ENCODE results near the gene C11orf65.

Gene C11orf65, protein sequence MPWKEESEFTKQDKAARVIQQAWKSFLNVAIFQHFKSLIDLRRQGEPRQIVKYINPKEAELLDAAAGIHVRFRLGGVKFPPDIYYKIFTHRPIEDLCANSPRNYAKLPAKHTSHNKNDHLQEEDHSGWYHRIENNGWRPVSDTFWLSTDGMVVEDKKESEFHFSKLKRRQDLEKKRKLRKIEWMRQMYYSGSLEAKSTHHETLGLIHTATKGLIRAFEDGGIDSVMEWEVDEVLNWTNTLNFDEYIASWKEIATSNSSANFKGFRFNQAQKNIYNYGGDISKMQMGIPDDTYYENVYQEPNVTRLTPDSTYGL

DNA sequence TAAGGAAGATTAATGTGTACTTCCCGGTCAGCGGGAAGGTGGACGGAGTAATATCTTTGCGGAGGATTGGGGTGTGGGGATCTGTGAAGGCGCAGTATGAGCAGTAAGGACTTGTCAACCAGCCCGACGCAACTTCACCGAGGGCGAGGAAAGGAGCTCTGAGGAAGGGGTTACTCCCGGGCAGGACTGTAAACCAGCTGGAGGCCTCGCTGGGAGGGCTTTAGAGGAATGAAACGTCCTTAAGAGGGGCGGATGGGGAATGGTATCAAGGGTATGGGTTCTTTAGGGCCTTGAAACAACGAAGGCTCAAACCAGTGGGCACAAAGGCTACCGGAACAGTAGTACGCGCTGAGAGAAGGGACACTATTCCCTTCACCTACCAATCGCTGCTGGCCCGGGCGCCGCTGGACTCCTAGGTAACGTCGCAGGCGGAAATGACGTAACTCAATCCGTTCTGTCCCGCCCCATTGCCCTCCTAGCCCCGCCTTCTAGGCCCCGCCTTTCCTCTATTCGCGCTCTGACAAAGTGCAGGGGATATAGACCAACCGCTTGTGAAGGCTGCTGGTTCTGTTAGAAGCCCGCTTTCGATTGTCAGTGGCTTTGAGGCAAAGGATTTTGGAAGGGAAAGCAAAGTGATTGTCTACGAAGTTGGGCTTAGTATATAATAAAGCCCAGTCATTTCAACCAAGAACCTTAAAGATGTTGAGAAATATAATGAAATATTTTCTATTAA, at the start of gene C11orf65:
C11orf65 (minus strand) TSS at position 439 of the 733 bp plus-strand sequence. CDS start 5,970 bp downstream, outside the sequence.
- DNase-seq = peak; percentile 97

DNA sequence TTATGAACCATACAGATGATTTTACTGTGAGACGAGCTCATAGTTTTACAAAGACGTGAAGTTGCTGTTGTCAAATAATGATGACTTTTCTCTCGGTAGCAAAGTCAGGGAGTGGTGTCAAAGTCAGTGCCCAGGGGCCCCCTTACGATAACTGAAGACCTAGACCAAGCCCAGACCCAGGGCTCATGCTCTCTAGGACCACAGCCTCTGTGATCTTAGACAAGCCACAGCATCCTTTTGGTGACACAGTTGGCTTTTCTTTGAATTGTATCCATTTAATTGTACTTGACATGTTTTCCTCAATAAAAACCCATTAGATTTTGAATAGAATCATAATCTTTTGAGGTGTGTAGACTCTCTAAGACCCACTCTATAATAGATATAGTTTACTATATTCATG, 48.8 kb upstream of the C11orf65 start:
- no peak for DNase-seq

DNA sequence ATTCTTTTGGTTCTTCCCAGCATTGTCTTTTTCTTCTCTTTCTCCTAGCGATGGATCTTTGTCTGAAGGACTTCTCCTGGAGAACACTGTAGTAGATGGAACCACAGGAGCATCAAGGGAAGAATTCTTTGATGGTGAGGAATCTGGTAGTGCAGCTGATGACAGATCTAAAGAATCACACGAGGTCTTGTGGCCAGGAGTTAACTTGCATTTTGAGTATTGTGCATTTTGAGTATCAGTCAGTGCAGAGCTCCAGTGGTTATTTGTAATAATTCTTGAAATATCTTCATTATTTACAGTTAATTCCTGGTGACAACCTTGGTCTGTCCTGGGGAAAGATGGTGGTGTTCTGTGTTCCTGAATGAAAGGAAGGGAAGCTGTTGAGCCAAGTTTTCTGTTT, 45.4 kb upstream of the C11orf65 start:
- DNase-seq = no peak

DNA sequence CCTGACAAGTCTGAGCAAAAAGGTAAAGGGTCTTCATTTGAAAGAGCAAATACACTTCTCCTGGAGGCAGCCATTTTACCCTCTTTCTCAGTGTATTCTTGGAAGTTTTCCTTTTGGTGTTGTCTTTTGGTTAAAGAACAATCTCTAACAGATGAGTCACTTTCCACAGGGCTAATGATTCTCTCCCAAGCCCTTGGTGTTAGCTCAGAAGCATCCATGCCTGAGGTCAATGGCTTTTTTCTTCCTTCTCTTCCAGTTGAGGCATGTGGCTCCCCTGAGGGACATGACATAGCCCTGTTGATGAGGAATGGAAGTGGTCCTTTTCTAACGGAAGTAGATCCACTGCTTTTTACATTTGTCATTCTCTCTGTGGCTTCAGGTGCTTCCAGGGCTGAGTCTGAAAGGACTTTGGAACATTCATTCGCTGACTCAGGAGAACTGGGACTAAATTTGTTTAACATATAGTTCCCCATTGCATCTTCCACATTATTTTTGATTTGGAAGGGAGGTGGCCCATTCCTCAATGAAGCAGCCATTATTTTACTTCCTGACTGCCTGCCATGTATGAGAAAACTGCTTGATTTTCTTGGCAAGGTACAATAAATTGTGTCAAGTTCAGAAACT, 44.6 kb upstream of the C11orf65 start:
- peak; percentile 61 for DNase-seq

DNA sequence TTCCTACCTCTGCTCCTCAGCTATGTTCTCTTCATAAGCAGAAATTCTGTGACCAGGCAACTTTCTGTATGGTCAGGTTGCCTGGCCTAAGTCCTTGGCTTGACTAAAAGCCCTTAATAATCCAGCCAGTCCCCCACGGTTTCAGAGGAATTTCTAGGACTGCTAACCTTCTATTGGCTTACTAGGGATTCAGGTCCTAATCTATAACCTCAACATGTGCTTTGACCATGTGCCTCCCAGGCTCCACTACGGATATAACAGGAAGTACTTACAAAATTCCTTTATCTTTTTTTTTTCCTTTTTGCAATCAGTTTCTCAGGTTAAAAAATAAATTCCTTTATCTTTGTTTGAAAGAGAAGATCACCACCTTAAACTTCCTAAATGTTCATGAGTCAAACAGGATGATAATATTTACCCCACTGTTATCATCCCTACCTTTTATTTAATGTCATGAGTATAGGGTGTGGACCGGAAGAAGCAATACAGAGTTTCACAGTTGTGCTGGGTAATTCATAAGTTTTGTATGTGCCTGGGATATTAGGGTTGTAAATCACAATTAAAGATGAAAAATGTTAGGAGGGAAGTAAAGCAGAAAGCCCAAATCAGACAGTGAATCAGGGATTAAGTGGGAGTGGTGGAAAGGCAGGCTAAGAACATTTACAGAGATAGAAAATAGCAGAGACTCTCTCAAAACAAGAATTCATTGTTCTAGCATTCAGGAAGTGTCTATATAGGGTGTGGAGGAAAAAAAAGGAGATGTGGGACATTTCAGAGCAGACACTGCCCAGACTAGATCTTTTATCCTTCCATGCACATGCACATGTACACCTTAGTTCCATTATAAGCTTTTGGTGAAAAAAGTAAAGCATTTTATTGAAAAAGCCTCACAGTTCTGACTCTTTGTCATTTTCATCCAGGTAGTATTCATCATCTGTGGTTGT, 41.6 kb upstream of the C11orf65 start:
- no peak for DNase-seq

DNA sequence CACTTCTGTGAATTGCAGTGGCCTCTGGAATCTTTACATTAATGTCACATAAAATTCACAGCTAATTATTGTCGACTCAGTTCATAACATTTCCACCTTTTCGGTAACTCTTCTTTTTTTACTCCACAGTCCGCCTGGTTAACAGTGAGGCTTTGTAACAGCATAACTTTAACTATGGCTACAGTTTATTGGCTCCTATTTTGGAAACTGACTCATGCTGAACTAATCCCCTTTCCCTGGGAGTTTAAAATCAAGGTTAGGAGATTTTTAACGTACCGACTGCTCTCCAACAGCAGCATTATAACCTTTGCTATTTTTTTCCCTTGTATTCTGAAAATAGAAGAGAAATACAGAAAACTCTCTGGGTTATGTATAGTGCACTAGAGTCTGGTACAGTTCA, 34.1 kb upstream of the C11orf65 start:
- DNase-seq = peak; percentile 27

DNA sequence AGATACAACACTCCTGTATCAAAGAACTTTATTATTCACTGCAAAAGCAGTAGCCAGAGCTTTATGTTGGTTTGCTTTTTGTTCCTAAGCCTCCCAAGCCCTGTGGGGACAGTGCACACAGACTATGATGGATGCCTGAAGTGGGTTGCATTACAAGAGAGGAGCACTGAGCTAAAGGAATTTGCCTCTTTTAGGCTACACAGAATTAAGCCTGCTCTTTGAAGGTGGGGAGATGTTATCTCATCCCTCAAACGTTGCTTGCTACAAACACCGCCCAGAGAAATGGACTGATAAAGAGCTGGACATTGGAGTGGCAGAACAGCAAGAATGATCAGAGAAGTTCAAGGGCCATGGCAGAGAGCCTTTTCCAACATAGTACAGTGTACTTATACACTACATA, 33.4 kb upstream of the C11orf65 start:
- DNase-seq = no peak

DNA sequence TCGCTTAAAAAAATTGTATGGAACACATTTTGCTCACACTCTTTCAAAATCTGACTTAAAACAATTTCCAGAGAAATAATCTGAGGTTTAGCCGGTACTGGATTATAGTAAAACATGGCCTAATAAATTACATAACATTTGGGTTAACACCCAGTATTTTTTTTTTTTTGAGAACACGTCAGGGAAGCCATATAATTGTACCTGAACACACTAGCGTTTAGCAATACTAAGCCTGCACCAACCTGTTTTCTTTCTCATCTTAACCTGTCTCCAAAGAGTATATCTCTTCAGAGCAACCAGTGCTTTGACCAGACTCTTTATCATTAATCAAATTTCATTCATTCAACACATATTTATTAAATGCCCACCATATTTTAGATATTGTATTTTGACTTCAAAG, 32.8 kb upstream of the C11orf65 start:
- no peak for DNase-seq

DNA sequence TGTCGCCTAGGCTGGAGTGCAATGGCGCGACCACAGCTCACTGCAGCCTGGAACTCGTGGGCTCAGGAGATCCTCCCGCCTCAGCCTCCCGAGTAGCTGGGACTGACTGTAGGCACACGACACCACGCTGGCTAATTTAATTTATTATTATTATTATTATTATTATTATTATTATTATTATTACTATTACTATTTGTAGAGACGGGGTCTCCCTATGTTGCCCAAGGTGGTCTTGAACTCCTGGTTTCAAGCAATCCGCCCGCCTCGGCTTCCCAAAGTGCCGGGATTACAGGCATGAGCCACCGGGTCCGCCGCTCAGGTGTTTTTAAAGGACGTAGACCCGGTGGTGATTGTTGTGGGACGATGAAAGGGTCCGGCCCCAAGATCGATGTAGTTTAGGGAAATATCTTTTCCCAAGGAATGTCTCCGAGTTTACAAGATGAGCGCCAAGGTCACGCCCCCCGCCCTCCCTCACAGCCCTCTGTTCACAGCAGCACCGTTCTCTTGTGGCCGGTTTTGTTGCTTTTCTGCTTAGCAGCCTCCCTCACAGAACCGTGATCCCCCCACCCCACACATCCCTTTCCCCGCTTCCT, 31.6 kb upstream of the C11orf65 start:
- no peak for DNase-seq

DNA sequence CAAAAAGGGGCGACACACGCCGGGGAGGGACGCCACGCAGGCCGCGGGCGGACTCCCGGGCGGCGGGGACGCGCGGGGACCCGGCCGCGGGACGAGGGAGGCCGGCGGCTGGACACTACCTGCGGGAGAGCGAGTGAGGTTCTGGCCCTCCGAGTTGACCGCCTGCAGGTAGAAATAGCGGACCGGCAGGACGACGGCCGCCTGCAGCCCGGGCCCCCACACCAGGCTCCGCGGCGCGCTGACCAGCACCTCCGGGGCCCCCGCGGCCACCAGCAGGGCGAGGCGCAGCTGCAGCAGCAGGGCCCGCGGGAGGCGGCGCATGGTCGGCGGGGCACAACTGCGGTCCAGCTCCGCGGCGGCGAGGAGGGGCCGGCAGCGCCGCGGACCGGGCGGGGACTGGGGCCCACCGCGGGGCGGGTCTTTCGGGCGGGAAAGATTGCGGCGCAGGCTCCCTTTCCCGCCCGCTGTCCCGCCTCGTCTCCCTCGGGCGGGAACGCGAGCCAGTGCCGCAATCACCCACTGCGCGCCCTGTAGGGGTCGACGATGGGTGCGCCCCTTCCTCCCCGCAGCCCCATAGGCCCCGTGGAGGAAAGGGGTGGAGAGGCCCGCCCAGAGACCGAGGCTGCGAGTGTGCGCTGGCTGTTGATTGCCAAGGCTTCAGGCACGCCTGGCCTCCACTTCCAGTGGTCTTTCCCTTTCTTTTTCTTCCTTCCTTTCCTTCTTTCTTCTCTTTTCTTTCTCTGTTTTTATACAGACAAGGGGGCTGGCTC, 30.9 kb upstream of the C11orf65 start, which contains the start of gene POGLUT3:
POGLUT3 (minus strand) TSS at position 339 of the 770 bp plus-strand sequence; CDS start at position 321, 18 bp downstream.
- DNase-seq = peak; percentile 64

DNA sequence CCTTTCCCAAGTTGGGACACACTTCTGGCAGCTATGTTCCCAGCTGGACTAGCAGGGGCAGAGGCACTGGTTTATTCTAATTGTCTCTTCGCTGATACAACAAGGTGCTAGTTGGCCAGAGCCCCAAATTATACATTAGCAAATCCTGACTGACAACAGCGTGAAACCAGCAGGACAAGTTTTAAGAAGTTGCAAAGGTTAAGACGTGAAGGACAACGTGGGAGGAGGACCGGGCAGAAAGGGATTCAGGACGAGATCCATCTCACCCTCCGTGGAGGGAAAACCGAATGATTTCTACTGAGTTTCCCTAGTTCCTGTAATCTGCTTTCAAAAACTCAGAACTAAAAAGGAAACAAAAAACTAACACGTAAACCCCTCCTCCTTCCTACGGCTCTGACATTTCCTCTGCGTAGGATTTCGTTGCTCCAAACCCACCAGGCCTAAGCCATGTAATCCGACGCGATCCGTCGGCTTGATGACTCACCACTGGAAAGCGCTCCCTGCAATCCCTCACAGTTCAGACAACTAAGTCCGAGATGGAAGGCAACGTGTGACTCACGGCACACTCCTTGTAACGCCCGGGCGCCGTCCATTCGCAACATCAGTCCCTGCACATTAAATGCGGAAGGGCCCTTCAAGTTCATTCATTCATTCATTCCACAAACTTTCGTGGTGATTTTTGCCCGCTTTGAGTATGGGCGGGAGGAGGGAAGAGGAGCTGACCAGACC, 30.2 kb upstream of the C11orf65 start:
- peak; percentile 99 for DNase-seq

DNA sequence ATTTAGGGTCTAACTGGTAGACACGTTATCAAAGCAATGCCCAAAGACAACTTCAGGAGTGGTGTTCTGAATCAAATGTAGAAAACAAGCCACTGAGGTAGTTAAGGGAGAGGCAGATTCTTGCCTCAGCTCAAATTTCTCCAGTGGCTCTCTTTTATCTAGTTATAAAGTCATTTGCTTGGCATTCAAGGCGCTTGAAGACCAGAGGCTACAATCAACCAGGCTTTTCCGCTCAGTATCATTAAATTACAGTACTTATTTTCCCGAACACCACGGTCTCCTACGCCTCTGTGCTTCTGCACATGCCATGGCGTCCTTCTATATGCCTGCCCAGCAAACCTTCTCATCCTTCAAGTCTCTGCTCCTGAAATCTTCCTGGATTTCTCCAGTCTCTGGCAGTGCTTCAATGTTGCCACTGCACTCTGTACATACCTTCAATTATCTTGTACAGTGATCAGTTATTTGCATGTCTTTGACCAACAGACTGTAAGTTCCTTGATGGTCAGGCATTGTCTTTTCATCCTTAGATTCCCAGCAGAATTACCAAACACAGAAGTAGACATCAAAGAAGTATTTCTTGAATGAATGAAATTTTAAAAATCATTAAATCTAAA, 29.4 kb upstream of the C11orf65 start:
- no peak for DNase-seq

DNA sequence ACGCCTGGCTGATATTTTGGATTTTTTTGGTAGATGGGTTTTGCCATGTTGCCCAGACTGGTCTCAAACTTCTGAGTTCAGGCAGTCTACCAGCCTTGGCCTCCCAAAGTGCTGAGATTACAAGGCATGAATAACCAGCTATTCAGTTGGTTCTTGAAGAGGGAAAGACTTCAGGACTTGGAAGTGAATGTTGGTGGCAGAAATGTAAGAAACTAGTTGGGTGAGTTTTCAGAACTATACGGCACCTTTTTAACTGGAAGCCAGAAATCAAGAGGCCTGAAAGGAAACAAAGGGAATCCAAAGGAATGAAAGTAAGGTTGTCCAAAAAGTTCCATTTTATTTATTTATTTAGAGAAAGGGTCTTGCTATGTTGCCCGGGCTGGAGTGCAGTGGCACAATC, 28.0 kb upstream of the C11orf65 start:
- DNase-seq = no peak

DNA sequence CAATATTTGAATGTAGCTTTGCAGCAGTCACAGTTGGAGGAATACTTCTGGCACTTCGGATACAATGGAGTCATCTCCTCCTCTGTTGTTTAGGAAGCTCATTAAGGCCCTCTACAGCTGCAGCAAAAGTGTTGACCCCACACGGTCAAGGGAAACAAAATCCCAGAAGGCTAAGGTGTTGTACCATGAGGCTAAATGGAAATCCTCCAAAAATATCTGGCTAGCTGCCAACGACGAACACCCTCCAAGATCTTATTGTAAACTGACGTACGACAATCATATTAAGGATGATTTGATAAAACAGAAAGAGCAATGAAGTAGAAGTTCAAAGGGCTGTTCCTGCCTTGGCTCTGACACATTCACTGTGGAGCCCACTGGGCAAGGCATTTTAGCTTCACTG, 26.9 kb upstream of the C11orf65 start:
- DNase-seq = no peak

DNA sequence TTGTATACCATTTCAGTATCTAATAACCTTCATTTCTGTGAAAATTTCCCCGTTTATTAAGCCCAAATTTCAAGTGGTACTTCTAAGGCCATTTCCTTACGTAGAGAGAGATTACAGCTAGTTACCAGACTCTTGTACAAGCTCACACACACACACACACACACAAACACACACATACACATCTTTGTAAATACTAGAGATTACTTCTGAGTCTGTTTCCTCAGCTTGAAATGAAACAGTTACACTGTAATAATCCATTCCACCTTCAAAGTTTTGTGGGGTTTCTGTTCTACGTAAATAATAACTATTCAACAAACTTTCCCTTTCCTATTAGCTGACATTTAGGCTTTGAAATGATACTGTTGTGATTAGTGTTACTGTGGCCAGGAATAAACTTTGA, 24.6 kb upstream of the C11orf65 start:
- no peak for DNase-seq

DNA sequence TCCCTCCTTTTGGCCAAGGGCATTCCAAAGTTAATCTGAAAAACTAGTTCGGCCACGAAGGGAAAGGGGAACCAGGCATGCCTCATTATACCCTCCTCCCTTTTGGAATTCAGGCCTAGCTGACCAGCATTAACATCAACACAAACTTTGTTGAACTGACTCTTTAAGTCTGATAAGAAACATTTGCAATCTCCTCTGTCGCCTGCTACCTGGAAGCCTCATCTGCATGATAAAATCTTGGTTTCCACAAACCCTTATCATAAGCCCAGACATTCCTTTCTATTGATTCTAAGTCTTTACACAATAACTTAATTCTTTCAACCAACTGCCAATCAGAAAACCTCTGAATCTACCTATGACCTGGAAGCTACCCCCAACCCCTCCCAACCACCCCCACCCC, 19.5 kb upstream of the C11orf65 start:
- no peak for DNase-seq

DNA sequence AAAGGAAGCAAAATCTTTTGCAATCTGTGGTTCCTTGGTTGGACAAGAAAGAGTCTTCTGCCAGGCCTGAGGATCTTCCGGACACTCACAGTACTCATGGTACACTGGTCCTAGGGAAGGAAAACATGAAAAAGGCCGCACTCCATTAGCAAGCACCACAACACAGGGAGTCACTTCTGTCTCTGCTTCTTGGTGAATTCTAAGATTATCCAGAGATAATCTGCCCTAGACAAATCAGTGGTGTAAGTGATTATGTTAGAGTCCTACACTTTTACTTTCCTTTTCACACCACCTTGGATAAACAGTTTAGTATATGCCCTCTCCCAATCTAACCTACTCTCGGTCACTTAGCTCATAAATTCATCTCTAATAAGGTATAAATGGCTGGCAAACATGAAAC, 19.0 kb upstream of the C11orf65 start:
- DNase-seq = no peak

DNA sequence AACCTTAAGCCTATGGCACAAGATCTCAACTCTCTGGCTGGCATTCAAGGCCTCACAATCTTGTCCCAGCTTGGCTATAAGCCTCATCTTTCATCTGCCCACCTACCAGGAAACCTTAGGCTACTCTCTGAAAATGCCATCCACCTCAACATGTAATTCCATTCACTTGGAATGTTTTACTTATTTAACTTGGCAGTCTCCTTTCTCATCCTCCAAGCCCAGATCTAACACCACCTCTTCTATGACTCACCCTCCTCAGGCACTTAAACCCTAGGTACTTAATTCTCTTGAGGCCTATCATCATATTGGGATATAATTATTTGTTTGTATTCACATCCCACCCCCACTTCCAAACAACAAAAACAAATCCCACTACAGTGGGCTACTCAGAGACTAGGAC, 15.8 kb upstream of the C11orf65 start:
- DNase-seq = no peak

DNA sequence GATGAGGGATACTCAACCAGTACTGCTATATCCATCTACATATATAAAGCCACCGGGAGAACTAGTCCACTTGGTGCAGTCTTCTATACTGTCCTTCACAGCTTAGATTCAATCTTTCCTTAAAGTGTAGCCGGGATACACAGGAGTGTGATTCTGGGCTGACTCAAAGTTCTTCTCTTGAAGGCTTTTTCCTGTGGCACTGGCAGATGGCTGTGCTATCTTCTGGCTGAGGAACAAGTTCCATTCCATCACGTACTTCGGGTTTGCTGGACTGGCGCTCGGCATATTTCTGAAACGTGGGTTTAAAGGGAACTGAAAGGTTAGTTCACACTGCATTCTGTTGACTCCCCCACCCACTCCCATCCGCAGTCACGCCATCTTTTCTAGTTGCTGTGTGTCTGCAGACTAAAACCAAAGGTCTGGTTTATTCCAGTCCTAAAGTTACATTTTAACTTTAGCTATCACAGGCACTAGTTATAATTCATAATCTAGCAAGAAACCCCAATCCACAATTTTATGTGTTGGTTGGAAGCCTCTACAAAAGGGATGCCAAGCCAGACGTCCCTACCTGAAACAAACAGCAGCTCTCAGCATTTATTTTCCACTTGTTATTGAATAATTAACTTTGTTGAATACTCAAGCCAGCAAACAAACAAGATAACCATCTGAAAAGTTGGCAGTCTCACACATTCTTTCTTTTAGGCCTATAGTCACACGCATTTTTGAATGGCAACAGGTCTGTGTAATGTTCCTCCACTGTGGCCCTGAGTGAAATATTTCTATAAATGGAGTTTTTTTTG, 7.5 kb upstream of the C11orf65 start:
- no peak for DNase-seq

DNA sequence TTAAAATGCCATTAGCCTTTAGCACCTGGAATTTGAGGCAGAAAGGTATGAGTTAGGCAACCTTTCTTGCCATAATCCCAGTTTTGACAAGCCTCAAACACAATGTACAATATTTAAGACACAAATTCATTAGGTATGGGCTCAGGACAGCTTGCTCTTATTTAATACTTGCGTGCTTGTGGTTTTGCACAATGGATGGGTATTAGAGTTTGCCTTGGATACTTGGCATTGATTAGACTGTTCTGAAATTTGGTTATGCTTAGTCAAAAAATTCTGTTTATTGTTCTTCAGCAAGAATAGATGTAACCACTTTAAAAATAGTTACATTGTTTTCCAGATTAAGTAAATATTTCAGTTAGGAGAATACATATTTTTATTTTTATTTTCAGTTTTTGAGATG, 5.4 kb upstream of the C11orf65 start:
- no peak for DNase-seq

Data from HCEC 1CT (cell line).